GM21515 (cell line): ENCODE measurements around the gene MAP1LC3B.

Experiments
- ATAC-seq: cut with Tn5 transposase; IDR thresholded peaks from one replicate; pipeline ENCODE4 v1.9.1; 2021; ENCODE audit not compliant: unreplicated experiment

MAP1LC3B gene

DNA sequence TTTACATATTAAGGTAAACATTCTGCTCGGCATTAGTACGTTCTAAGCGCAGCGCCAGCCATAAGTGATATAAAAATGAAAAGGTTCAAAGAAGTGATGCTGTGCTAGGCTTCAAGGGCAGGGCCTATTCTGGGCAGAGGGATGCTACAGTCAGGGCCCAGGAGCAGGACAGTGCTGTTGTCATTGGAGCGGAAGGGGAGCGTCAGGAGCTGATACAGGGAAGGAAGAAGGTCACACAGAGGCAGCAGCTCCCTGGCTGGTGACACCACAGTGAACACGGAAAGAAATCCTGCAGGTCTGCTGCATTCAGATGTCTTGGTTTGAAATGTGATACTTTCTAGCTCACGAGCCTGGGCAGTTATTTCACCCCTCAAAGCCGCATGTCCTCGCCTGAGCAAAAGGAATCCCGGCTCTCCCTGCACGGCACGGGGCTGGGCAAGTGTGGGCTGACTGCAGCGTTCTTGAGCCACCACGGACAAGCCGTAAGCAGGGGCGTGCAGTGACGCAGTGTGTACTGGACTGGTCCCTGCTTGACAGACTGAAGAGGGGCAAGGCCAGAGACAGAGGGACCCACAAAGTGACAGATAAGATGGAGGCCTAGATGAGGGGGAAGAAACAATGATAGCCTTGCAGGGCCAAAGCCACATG, 59.6 kb downstream of the MAP1LC3B start:
- no peak for ATAC-seq

DNA sequence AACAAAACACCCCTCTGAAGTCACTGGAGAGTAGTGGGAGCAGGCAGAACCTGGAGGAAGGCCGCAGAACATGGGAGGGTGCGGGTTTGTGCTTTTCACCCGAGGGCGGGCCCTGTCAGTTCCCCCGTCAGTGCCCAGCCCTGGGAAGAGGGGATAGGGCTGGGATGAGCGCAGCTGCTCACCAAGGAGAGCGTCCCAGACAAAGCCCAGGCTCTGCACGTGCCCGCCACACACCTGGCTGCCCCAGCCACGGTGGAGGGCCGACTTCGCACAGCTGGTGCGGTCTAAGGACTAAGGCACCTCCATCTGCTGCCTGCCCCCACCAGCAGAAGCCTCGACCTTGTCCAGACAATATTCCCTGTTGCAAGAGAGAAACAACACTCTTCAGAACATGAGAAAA, 61.2 kb downstream of the MAP1LC3B start:
- no peak for ATAC-seq
